ENCODE data around the gene RBM38. TPM values are rescaled to one million over a fixed set of nuclear protein-coding genes. Genes with fewer than 3 reads are reported as not detected.

RBM38 gene
- total RNA-seq, 1 experiment from 2014 or later = 52.7 TPM

GRCh38 chr20:57442158-57442887 lies 51.1 kb downstream of the RBM38 start:
- intact Hi-C loops (cut with micrococcal nuclease; ENCODE audit: unreplicated experiment) = no loop called here
- DNase-seq (ENCODE audit: low spot score) = no peak
- Histone ChIP-seq H3K4me1 (ENCODE audit: insufficient read depth, low read length, poor library complexity, severe bottlenecking) (no peaks in the 10 kb centered on the region), H3K36me3 (ENCODE audit: insufficient read depth, low read length, poor library complexity, severe bottlenecking) (no peaks in the 10 kb centered on the region), H3K9me3 (ENCODE audit: low read depth, low read length, poor library complexity, severe bottlenecking) (no peaks in the 10 kb centered on the region), H3K27me3 (replicated peaks; ENCODE audit: insufficient read depth, low read depth, low read length, poor library complexity) (no peaks in the 10 kb centered on the region), H3K4me3 (ENCODE audit: low read depth, low read length, poor library complexity, severe bottlenecking) (no peak overlapping the region), H3K27ac (ENCODE audit: low read depth, low read length, poor library complexity, severe bottlenecking) (no peak overlapping the region)
- POLR2A ChIA-PET (ENCODE audit: low non-redundant PET) = no interaction called here
- TF ChIP-seq CTCF (conservative IDR thresholded peaks at IDR 0.05; ENCODE audit: low read depth, low read length) (no peak), EZH2 (IDR thresholded peaks at IDR 0.05; ENCODE audit: borderline replicate concordance, low read depth, low read length, poor library complexity, severe bottlenecking) (no peak)
- BruUV-seq (replicated peaks) = no TSS peak
- CTCF ChIA-PET = no interaction called here

GRCh38 chr20:57442888-57443239 lies 51.7 kb downstream of the RBM38 start:
- Histone ChIP-seq H3K9me3 (ENCODE audit: low read depth, low read length, poor library complexity, severe bottlenecking) (no peaks in the 10 kb centered on the region), H3K36me3 (ENCODE audit: insufficient read depth, low read length, poor library complexity, severe bottlenecking) (no peaks in the 10 kb centered on the region), H3K27me3 (replicated peaks; ENCODE audit: insufficient read depth, low read depth, low read length, poor library complexity) (no peaks in the 10 kb centered on the region), H3K4me3 (ENCODE audit: low read depth, low read length, poor library complexity, severe bottlenecking) (no peak overlapping the region), H3K4me1 (ENCODE audit: insufficient read depth, low read length, poor library complexity, severe bottlenecking) (no peaks in the 10 kb centered on the region), H3K27ac (ENCODE audit: low read depth, low read length, poor library complexity, severe bottlenecking) (no peak overlapping the region)
- no peak for TF ChIP-seq EZH2 (IDR thresholded peaks at IDR 0.05; ENCODE audit: borderline replicate concordance, low read depth, low read length, poor library complexity, severe bottlenecking)
- no peak for TF ChIP-seq CTCF (conservative IDR thresholded peaks at IDR 0.05; ENCODE audit: low read depth, low read length)
- ChIA-PET POLR2A (ENCODE audit: low non-redundant PET) (no interaction called here), CTCF (no interaction called here)
- no TSS peak for BruUV-seq (replicated peaks)
- intact Hi-C loops (cut with micrococcal nuclease; ENCODE audit: unreplicated experiment) = no loop called here
- no peak for DNase-seq (ENCODE audit: low spot score)

GRCh38 chr20:57443349-57444265 lies 52.4 kb downstream of the RBM38 start:
- H3K27ac ChIP-seq (ENCODE audit: low read depth, low read length, poor library complexity, severe bottlenecking) = no peak overlapping the region
- CTCF ChIA-PET = no interaction called here
- intact Hi-C loops (cut with micrococcal nuclease; ENCODE audit: unreplicated experiment) = no loop called here
- no peaks in the 10 kb centered on the region for H3K27me3 ChIP-seq (replicated peaks; ENCODE audit: insufficient read depth, low read depth, low read length, poor library complexity)
- no peaks in the 10 kb centered on the region for H3K4me1 ChIP-seq (ENCODE audit: insufficient read depth, low read length, poor library complexity, severe bottlenecking)
- no TSS peak for BruUV-seq (replicated peaks)
- no peak for DNase-seq (ENCODE audit: low spot score)
- POLR2A ChIA-PET (ENCODE audit: low non-redundant PET) = no interaction called here
- no peaks in the 10 kb centered on the region for H3K36me3 ChIP-seq (ENCODE audit: insufficient read depth, low read length, poor library complexity, severe bottlenecking)
- no peak overlapping the region for H3K4me3 ChIP-seq (ENCODE audit: low read depth, low read length, poor library complexity, severe bottlenecking)
- TF ChIP-seq CTCF (conservative IDR thresholded peaks at IDR 0.05; ENCODE audit: low read depth, low read length) (no peak), EZH2 (IDR thresholded peaks at IDR 0.05; ENCODE audit: borderline replicate concordance, low read depth, low read length, poor library complexity, severe bottlenecking) (no peak)
- no peaks in the 10 kb centered on the region for H3K9me3 ChIP-seq (ENCODE audit: low read depth, low read length, poor library complexity, severe bottlenecking)

Measured in A673 (cell line).